Measurements from ENCODE around the gene ZNF574.

DNA sequence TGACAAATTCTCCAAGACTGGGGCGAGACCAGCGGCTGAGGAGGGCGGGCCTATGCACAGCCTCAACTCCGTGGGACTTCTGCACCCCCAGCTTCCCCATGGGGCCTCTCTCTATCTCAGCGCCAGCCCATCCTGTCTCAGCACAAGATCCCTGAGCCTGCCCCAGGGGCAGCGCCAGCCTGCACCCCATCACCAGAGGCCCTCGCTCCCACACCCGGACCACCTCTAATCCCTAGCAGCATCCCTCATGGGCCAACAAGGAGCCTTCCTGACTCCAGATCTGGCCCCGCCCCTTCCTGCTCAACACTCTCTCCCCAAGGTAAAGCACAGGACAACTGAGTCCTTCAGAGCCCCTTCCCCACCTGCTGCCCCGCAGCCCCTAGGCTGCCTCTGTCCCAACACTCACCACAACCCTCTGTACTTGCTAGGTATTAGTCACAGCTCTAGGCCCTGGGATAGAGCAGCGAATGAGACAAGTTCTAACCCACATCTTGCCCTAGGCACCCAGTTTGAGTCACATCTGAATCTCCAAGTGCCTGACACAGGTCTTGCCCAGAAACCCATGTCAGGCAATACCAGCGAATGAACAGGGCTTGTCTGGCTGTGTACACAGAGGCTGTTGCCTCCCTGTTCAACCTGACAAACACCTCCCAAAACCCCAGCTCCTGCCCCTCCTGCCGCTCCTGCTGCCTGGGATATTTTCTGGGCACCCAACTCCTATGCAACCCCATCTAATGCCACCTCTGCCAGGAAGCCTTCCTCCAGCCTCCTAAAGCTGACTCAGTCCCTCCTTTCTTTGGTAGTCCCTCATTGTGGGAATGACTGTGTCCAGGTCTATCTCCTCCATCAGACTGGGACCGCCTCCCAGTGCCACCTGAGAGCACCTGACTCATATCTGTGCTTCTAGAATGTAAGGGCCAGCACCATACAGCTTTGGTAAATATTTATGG, 24.5 kb upstream of the ZNF574 start:
- TF ChIP-seq CTCF (IDR thresholded peaks at IDR 0.05; ENCODE audit: insufficient read depth, low read depth, low read length): no peak
- no peak for TF ChIP-seq EZH2 (IDR thresholded peaks at IDR 0.05; ENCODE audit: insufficient read depth, low read length)

Measured in astrocyte (in vitro differentiated cells and primary cell).